Caco-2 (cell line): ENCODE measurements around the gene AGAP1. TPM values are rescaled to one million over a fixed set of nuclear protein-coding genes. Genes with fewer than 3 reads are reported as not detected.
A peak's percentile ranks its signal among the peaks of the same experiment; 100 is the strongest.

Source experiments
- BruUV-seq: library from RNA; stranded (reverse); fragments of 400-500 nt; replicated peaks from 2 replicates; lab custom pipeline; 2021; lab: Mats Ljungman, UMichigan
- CTCF ChIA-PET: fragments of 300-600 bp; sonication (Branson Sonifier 250); formaldehyde crosslinking; loops from one replicate; lab custom pipeline; 2022; ENCODE audit warnings: antibody characterized with exemption; lab: Charles Lee
- POLR2A ChIA-PET: fragments of 300-600 bp; sonication (Branson Sonifier 250); formaldehyde crosslinking; loops from one replicate; lab custom pipeline; 2022; ENCODE audit warnings: antibody characterized with exemption; lab: Charles Lee
- DNase-seq, 2 experiments: peaks; one replicate each; pipeline versions ENCODE4 v3.0.0 to v3.0.0-alpha.2; 2020 to 2022
- H3K27me3 ChIP-seq: replicated peaks from 2 replicates; pipeline ENCODE4 v1.6.0; 2011; ENCODE audit warnings: low read length; ENCODE audit not compliant: control insufficient read depth, insufficient read depth
- H3K36me3 ChIP-seq: 2 replicates; pipeline ENCODE4 v1.5.1; 2011; ENCODE audit warnings: low read length; ENCODE audit not compliant: control insufficient read depth, insufficient read depth
- H3K4me1 ChIP-seq: fragments of 250-450 bp; sonication (Bioruptor Pico); 2 replicates; pipeline ENCODE4 v1.5.1; 2020; ENCODE audit warnings: mild to moderate bottlenecking
- H3K4me3 ChIP-seq: 2 replicates; pipeline ENCODE4 v1.5.1; 2011; ENCODE audit warnings: low read depth, mild to moderate bottlenecking, control low read depth, low read length
- H3K9me3 ChIP-seq: fragments of 250-450 bp; sonication (Bioruptor Pico); 2 replicates; pipeline ENCODE4 v1.5.1; 2020; ENCODE audit warnings: mild to moderate bottlenecking, moderate library complexity
- H3K27ac Mint-ChIP-seq: one replicate; pipeline ENCODE4 v1.8.0; 2022; ENCODE audit warnings: mixed read lengths; ENCODE audit not compliant: unreplicated experiment
- H3K27me3 Mint-ChIP-seq: one replicate; pipeline ENCODE4 v1.8.0; 2022; ENCODE audit warnings: mixed read lengths; ENCODE audit not compliant: insufficient read depth, unreplicated experiment
- H3K36me3 Mint-ChIP-seq: one replicate; pipeline ENCODE4 v1.8.0; 2022; ENCODE audit warnings: mild to moderate bottlenecking, mixed read lengths; ENCODE audit not compliant: insufficient read depth, unreplicated experiment
- H3K4me1 Mint-ChIP-seq: one replicate; pipeline ENCODE4 v1.8.0; 2022; ENCODE audit warnings: low read depth, mixed read lengths; ENCODE audit not compliant: unreplicated experiment
- H3K4me3 Mint-ChIP-seq: one replicate; pipeline ENCODE4 v1.8.0; 2022; ENCODE audit warnings: mild to moderate bottlenecking, moderate library complexity, mixed read lengths; ENCODE audit not compliant: unreplicated experiment
- H3K9me3 Mint-ChIP-seq: one replicate; pipeline ENCODE4 v1.8.0; 2022; ENCODE audit warnings: mixed read lengths; ENCODE audit not compliant: unreplicated experiment
- intact Hi-C: fragments of 100-400 bp; cut with micrococcal nuclease; formaldehyde crosslinking; loops from one replicate; pipeline ENCODE4 v1.10.0; 2022; ENCODE audit not compliant: unreplicated experiment
- total RNA-seq: library from RNA; stranded (reverse); gene quantifications from 2 replicates; pipeline ENCODE4 v1.2.3, GENCODE V29; 2022
- TF ChIP-seq, protein P1 (sequence below), 2 experiments: fragments of 200-600 bp in 1 of 2; IDR thresholded peaks; 1 replicate in 1 of 2; 2 replicates in 1 of 2; pipeline versions ENCODE4 v1.5.1 to v1.8.0; 2011 to 2022; ENCODE audit warnings: antibody characterized with exemption in 1 of 2, control low read depth in 1 of 2, inconsistent platforms in 1 of 2, low read depth in 1 of 2, low read length in 1 of 2, mild to moderate bottlenecking in 1 of 2, moderate library complexity in 1 of 2; ENCODE audit not compliant: insufficient read depth in 1 of 2, severe bottlenecking in 1 of 2, unreplicated experiment in 1 of 2

AGAP1 gene
- total RNA-seq, 1 experiment from 2014 or later, result 41.7 TPM

- Mint-ChIP-seq H3K9me3 (no peaks in the 10 kb centered on the region), H3K27me3 (no peaks in the 10 kb centered on the region), H3K4me1 (peaks cover 13% of the 10 kb centered on the region), H3K27ac (peak overlapping the region; percentile 79), H3K4me3 (no peak overlapping the region), H3K36me3 (no peaks in the 10 kb centered on the region)
- DNase-seq, result no peak
- Histone ChIP-seq H3K4me1 (peaks cover 17% of the 10 kb centered on the region; the same call in 1 of the 2 replicates), H3K4me3 (no peak overlapping the region), H3K36me3 (no peaks in the 10 kb centered on the region), H3K9me3 (no peaks in the 10 kb centered on the region), H3K27me3 (no peaks in the 10 kb centered on the region)
- BruUV-seq, result no TSS peak
- intact Hi-C loops, result no loop called here
- ChIA-PET CTCF (no interaction called here), POLR2A (no interaction called here)
- TF ChIP-seq, protein P1, sequence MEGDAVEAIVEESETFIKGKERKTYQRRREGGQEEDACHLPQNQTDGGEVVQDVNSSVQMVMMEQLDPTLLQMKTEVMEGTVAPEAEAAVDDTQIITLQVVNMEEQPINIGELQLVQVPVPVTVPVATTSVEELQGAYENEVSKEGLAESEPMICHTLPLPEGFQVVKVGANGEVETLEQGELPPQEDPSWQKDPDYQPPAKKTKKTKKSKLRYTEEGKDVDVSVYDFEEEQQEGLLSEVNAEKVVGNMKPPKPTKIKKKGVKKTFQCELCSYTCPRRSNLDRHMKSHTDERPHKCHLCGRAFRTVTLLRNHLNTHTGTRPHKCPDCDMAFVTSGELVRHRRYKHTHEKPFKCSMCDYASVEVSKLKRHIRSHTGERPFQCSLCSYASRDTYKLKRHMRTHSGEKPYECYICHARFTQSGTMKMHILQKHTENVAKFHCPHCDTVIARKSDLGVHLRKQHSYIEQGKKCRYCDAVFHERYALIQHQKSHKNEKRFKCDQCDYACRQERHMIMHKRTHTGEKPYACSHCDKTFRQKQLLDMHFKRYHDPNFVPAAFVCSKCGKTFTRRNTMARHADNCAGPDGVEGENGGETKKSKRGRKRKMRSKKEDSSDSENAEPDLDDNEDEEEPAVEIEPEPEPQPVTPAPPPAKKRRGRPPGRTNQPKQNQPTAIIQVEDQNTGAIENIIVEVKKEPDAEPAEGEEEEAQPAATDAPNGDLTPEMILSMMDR (IDR thresholded peaks at IDR 0.05; ENCODE audit: insufficient read depth in 1 of 2, low read depth in 1 of 2, low read length in 1 of 2, severe bottlenecking in 1 of 2, unreplicated experiment in 1 of 2), result no peak
These were observed 194.9 kb downstream of the AGAP1 start for GRCh38 chr2:235688511-235689426.

- H3K36me3 Mint-ChIP-seq, result no peaks in the 10 kb centered on the region
- Histone ChIP-seq H3K4me3 (no peak overlapping the region), H3K27me3 (no peaks in the 10 kb centered on the region), H3K36me3 (no peaks in the 10 kb centered on the region), H3K9me3 (no peaks in the 10 kb centered on the region), H3K4me1 (peaks cover 17% of the 10 kb centered on the region; the same call in 1 of the 2 replicates)
- H3K9me3 Mint-ChIP-seq, result no peaks in the 10 kb centered on the region
- ChIA-PET CTCF (interaction anchor here (1.3 kb wide), 1 partner anchor 57 kb away, joined by 6 read pairs; no protein-coding TSS in a partner anchor), POLR2A (no interaction called here)
- no peak overlapping the region for H3K4me3 Mint-ChIP-seq
- TF ChIP-seq, protein P1 (IDR thresholded peaks at IDR 0.05; ENCODE audit: insufficient read depth in 1 of 2, low read depth in 1 of 2, low read length in 1 of 2, severe bottlenecking in 1 of 2, unreplicated experiment in 1 of 2), result no peak
- BruUV-seq, result no TSS peak
- no peaks in the 10 kb centered on the region for H3K27me3 Mint-ChIP-seq
- intact Hi-C loops, result no loop called here
- H3K4me1 Mint-ChIP-seq, result peaks cover 13% of the 10 kb centered on the region
- no peak for DNase-seq
- H3K27ac Mint-ChIP-seq, result peak overlapping the region; percentile 79
These were observed 195.6 kb downstream of the AGAP1 start for GRCh38 chr2:235689427-235689853.

GRCh38 chr2:235690082-235690808 is 196.4 kb downstream of the AGAP1 start:
- Mint-ChIP-seq H3K4me1 (peaks cover 13% of the 10 kb centered on the region), H3K9me3 (no peaks in the 10 kb centered on the region), H3K4me3 (no peak overlapping the region), H3K27ac (peak overlapping the region; percentile 53), H3K27me3 (no peaks in the 10 kb centered on the region), H3K36me3 (no peaks in the 10 kb centered on the region)
- no peaks in the 10 kb centered on the region for H3K36me3 ChIP-seq
- H3K4me1 ChIP-seq, result peaks cover 17% of the 10 kb centered on the region; the same call in 1 of the 2 replicates
- peak; percentile 26 to 54 for DNase-seq
- no peaks in the 10 kb centered on the region for H3K9me3 ChIP-seq
- no peak overlapping the region for H3K4me3 ChIP-seq
- intact Hi-C loops, result no loop called here
- H3K27me3 ChIP-seq, result no peaks in the 10 kb centered on the region
- TF ChIP-seq, protein P1 (IDR thresholded peaks at IDR 0.05; ENCODE audit: insufficient read depth in 1 of 2, low read depth in 1 of 2, low read length in 1 of 2, severe bottlenecking in 1 of 2, unreplicated experiment in 1 of 2), result no peak
- no TSS peak for BruUV-seq
- ChIA-PET CTCF (interaction anchor here (1.3 kb wide), 1 partner anchor 56 kb away, joined by 6 read pairs; no protein-coding TSS in a partner anchor), POLR2A (no interaction called here)
